ENCODE data around the gene HBE1.
"Not testable (repeated sequence)": the region's sequence is repeated elsewhere in the genome, so short reads cannot be mapped to it uniquely, and the experiment has no call there.

Gene HBE1

DNA sequence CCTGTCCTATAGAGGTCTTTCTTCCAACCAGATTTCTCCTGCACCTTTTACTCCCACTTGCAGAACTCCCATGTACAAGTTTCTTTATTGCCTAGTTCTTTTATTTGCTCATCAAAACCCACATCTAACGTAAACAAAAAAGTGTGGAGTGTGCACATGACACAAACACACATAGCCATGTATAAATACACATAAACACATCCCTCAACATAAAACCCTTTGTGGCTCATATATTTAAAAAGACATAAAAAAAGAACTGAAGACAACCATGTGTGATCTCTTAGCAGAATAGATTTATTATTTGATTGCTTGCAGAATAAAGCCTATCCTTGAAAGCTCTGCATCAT, 16.9 kb downstream of the HBE1 start:
- no peak overlapping the region for H3K27ac Mint-ChIP-seq
- H3K9me3 Mint-ChIP-seq = no peaks in the 10 kb centered on the region
- H3K27me3 Mint-ChIP-seq (ENCODE audit: low read depth, poor library complexity) = peaks cover 2% of the 10 kb centered on the region

DNA sequence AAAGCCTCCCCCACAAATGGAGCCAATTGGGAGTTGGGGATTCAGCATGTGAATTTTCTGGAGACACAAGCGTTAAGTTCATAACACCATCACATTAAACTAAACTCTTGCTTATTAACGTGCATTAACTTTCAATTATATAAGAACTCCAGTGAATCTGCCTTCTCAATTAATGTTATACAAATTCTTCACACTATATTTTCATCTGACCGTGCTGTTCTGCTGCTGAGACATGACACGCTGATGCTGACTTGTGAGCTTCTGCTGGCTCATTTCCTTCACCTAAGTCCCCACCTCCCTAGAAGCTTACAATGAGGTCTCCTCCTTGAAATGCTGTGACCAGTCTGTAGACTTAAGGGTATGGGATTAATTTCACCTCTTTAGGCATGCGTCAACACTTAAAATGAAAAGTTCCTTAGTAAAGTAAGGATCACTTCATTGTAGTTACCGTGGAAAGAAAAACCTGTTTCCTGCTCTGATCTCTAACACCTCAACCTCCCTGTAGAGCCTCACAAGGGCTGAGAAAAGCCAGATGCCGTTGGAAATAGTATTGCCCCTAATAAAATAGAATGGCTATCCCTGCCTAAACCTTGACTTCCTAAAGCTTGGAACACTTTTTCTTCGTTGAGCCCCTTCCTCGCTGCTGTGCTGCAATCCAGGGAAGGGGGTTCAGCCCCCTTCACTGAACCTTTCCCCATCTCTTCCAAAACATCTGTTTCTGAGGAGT, 17.4 kb downstream of the HBE1 start:
- Mint-ChIP-seq H3K4me1 (peaks cover 9% of the 10 kb centered on the region), H3K27me3 (ENCODE audit: low read depth, poor library complexity) (peaks cover 2% of the 10 kb centered on the region), H3K27ac (no peak overlapping the region), H3K9me3 (no peaks in the 10 kb centered on the region), H3K4me3 (no peak overlapping the region), H3K36me3 (ENCODE audit: low read depth) (no peaks in the 10 kb centered on the region)
- TF ChIP-seq, protein P1, sequence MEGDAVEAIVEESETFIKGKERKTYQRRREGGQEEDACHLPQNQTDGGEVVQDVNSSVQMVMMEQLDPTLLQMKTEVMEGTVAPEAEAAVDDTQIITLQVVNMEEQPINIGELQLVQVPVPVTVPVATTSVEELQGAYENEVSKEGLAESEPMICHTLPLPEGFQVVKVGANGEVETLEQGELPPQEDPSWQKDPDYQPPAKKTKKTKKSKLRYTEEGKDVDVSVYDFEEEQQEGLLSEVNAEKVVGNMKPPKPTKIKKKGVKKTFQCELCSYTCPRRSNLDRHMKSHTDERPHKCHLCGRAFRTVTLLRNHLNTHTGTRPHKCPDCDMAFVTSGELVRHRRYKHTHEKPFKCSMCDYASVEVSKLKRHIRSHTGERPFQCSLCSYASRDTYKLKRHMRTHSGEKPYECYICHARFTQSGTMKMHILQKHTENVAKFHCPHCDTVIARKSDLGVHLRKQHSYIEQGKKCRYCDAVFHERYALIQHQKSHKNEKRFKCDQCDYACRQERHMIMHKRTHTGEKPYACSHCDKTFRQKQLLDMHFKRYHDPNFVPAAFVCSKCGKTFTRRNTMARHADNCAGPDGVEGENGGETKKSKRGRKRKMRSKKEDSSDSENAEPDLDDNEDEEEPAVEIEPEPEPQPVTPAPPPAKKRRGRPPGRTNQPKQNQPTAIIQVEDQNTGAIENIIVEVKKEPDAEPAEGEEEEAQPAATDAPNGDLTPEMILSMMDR (IDR thresholded peaks at IDR 0.05) = no peak
- DNase-seq = no peak

More for the DNA sequence above, 16.9 kb downstream of the HBE1 start:
- Mint-ChIP-seq H3K4me1 (peaks cover 15% of the 10 kb centered on the region), H3K4me3 (no peak overlapping the region), H3K36me3 (ENCODE audit: low read depth) (no peaks in the 10 kb centered on the region)
- no peak for DNase-seq
- TF ChIP-seq, protein P1 (IDR thresholded peaks at IDR 0.05) = no peak

DNA sequence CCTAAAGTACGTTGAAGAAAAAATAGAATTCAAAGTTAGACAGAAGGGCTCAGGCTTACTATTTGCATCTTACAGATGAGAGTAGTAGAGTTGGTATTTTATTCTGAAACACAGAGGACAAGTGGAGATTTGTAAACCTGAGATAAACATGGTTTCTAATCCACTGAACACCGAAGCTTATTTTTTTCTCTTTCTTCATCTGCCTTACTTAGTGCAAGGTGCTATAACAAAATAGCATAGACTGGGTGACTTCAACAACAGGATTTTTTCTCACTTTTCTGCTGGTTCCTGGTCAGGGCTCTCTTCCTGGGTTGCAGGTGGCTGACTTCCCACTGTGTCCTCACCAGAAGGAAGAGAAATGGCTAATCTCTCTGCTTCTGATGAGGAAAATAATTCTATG, 18.0 kb downstream of the HBE1 start:
- Mint-ChIP-seq H3K4me1 (peaks cover 9% of the 10 kb centered on the region), H3K9me3 (no peaks in the 10 kb centered on the region), H3K27ac (no peak overlapping the region), H3K36me3 (ENCODE audit: low read depth) (no peaks in the 10 kb centered on the region), H3K4me3 (no peak overlapping the region), H3K27me3 (ENCODE audit: low read depth, poor library complexity) (peaks cover 2% of the 10 kb centered on the region)
- TF ChIP-seq, protein P1 (IDR thresholded peaks at IDR 0.05) = no peak
- no peak for DNase-seq

DNA sequence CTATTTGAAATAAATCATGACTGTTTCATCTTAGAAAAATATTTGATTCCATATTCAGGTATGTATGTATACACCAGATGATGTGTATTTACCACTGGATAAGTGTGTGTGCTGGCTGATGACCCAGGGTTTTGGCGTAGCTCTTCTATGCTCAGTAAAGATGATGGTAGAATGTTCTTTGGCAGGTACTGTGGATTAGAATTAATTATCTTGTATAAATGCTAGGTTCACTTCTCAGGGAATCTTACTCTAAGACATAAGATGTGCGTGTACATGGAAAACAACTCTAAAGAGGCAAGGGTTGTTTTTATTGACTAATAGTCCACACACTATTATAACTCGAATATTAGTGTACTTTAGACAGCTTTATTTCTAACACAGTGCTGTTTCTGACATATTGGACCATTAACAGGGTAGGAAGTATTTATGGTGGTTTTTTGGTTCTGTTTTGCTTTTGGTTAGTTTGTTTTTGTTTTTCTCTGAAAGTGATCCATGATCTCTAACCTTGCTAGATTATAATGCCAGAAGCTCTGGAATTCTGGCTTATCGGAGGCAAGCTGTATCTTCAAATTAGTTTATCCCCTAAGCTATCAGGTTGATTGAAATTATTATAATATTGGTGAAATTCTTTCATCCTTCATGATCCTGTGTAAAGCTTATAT, 19.1 kb downstream of the HBE1 start:
- TF ChIP-seq, protein P1 (IDR thresholded peaks at IDR 0.05) = no peak
- DNase-seq = no peak
- Mint-ChIP-seq H3K9me3 (no peaks in the 10 kb centered on the region), H3K4me1 (peaks cover 9% of the 10 kb centered on the region), H3K4me3 (no peak overlapping the region), H3K27ac (no peak overlapping the region), H3K36me3 (ENCODE audit: low read depth) (no peaks in the 10 kb centered on the region), H3K27me3 (ENCODE audit: low read depth, poor library complexity) (peaks cover 2% of the 10 kb centered on the region)

DNA sequence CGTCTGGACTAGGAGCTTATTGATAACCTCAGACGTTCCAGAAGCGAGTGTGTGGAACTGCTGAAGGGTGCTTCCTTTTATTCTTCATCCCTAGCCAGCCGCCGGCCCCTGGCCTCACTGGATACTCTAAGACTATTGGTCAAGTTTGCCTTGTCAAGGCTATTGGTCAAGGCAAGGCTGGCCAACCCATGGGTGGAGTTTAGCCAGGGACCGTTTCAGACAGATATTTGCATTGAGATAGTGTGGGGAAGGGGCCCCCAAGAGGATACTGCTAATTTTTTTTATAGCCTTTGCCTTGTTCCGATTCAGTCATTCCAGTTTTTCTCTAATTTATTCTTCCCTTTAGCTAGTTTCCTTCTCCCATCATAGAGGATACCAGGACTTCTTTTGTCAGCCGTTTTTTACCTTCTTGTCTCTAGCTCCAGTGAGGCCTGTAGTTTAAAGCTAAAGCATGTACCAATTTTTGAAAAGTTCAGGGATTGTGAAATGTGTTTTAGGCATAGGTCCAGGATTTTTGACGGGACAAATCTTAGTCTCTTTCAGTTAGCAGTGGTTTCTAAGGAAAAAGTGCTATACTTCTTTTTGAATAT, 19.8 kb downstream of the HBE1 start, which contains the start of gene HBG1:
HBG1 (minus strand) TSS at position 51 of the 590 bp plus-strand sequence. CDS start 53 bp downstream, outside the sequence.
- not testable (repeated sequence) for H3K27me3 Mint-ChIP-seq (ENCODE audit: low read depth, poor library complexity); H3K27ac Mint-ChIP-seq; H3K4me1 Mint-ChIP-seq; H3K36me3 Mint-ChIP-seq (ENCODE audit: low read depth); H3K4me3 Mint-ChIP-seq; DNase-seq; H3K9me3 Mint-ChIP-seq

DNA sequence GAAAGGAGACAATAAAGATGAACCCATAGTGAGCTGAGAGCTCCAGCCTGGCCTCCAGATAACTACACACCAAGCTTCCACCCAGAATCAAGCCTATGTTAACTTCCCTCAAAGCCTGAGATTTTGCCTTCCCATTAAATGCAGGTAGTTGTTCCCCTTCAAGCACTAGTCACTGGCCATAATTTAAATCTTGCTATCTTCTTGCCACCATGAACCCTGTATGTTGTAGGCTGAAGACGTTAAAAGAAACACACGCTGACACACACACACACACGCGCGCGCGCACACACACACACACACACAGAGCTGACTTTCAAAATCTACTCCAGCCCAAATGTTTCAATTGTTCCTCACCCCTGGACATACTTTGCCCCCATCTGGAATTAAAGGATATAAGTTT, 21.2 kb downstream of the HBE1 start:
- DNase-seq; H3K4me1 Mint-ChIP-seq; H3K36me3 Mint-ChIP-seq (ENCODE audit: low read depth); H3K27me3 Mint-ChIP-seq (ENCODE audit: low read depth, poor library complexity); H3K9me3 Mint-ChIP-seq; H3K4me3 Mint-ChIP-seq; H3K27ac Mint-ChIP-seq: not testable (repeated sequence)
